GM12878 (cell line): Measurements from ENCODE around the gene POLDIP3. TPM values are rescaled to one million over a fixed set of nuclear protein-coding genes. Genes with fewer than 3 reads are reported as not detected.

Source experiments
- ATAC-seq: fragments of 200-7000 bp; cut with Tn5 transposase; 3 replicates; pipeline ENCODE4 v1.9.1; 2020; ENCODE audit warnings: mild to moderate bottlenecking, moderate library complexity
- BruUV-seq: library from RNA; stranded (reverse); fragments of 400-500 nt; replicated peaks from 2 replicates; lab custom pipeline; 2021; lab: Mats Ljungman, UMichigan
- CTCF ChIA-PET: fragments of 300-600 bp; sonication (Branson Sonifier 250); formaldehyde crosslinking; extraction: SDS; loops from one replicate; lab custom pipeline; 2021; ENCODE audit warnings: inconsistent platforms; lab: Yijun Ruan, JAX
- POLR2A ChIA-PET: fragments of 350-600 bp; formaldehyde crosslinking; extraction: SDS; loops from one replicate; lab custom pipeline; 2021; ENCODE audit warnings: inconsistent platforms; lab: Charles Lee
- RAD21 ChIA-PET: fragments of 300-600 bp; sonication (Branson Sonifier 250); formaldehyde crosslinking; loops from one replicate; lab custom pipeline; 2023; ENCODE audit warnings: antibody characterized with exemption; ENCODE audit not compliant: unreplicated experiment; lab: Charles Lee
- SMC1A ChIA-PET: fragments of 300-600 bp; sonication (Branson Sonifier 250); formaldehyde crosslinking; loops from one replicate; lab custom pipeline; 2023; ENCODE audit not compliant: unreplicated experiment, uncharacterized antibody; lab: Charles Lee
- DNase-seq: peaks from one replicate; pipeline ENCODE4 v3.0.0-alpha.2; 2011; ENCODE audit warnings: low read depth, low spot score
- FAIRE-seq: peaks from 3 replicates; lab custom pipeline; 2011; peaks lifted over from hg19 to GRCh38; lab: Jason Lieb, UNC
- H2AFZ ChIP-seq: 2 replicates; pipeline ENCODE4 v1.6.0; 2011; ENCODE audit warnings: low read depth, low read length, control low read depth; ENCODE audit not compliant: control insufficient read depth
- H3K27ac ChIP-seq: 2 replicates; pipeline ENCODE4 v1.5.1; 2011; ENCODE audit warnings: control low read depth; ENCODE audit not compliant: control insufficient read depth, insufficient read depth
- H3K27me3 ChIP-seq, 2 experiments: replicated peaks in 1 of 2; 2 replicates each; pipeline versions ENCODE4 v1.6.0 to v1.6.1; 2011; ENCODE audit warnings: low read length in 1 of 2; ENCODE audit not compliant: control insufficient read depth in 2 of 2, insufficient read depth in 2 of 2
- H3K36me3 ChIP-seq, 2 experiments: 2 replicates each; pipeline ENCODE4 v1.5.1; 2011; ENCODE audit warnings: low read length in 1 of 2; ENCODE audit not compliant: control insufficient read depth in 2 of 2, insufficient read depth in 2 of 2
- H3K4me1 ChIP-seq: 2 replicates; pipeline ENCODE4 v1.6.1; 2011; ENCODE audit warnings: mild to moderate bottlenecking, low read length, moderate library complexity, mixed read lengths; ENCODE audit not compliant: control insufficient read depth, insufficient read depth
- H3K4me2 ChIP-seq: 2 replicates; pipeline ENCODE4 v1.6.0; 2011; ENCODE audit warnings: control low read depth; ENCODE audit not compliant: control insufficient read depth, insufficient read depth
- H3K4me3 ChIP-seq: fragments of 200-600 bp; sonication (generic); 2 replicates; pipeline ENCODE4 v1.5.1; 2016
- H3K79me2 ChIP-seq: 2 replicates; pipeline ENCODE4 v1.6.0; 2011; ENCODE audit warnings: low read length; ENCODE audit not compliant: control insufficient read depth, insufficient read depth
- H3K9ac ChIP-seq: 2 replicates; pipeline ENCODE4 v1.8.0; 2011; ENCODE audit warnings: low read length, control low read depth, mixed read lengths; ENCODE audit not compliant: control insufficient read depth, insufficient read depth
- H3K9me3 ChIP-seq: replicated peaks from 3 replicates; pipeline ENCODE4 v1.5.1; 2011; ENCODE audit warnings: mild to moderate bottlenecking, low read length; ENCODE audit not compliant: control insufficient read depth, insufficient read depth
- H4K20me1 ChIP-seq: 2 replicates; pipeline ENCODE4 v1.6.0; 2011; ENCODE audit not compliant: control insufficient read depth, insufficient read depth
- BHLHE40 ChIP-seq, 2 experiments: fragments of 450-650 bp in 1 of 2; IDR thresholded peaks; 2 replicates each; pipeline ENCODE4 v1.6.1; 2011 to 2017; ENCODE audit warnings: low read depth in 2 of 2, borderline replicate concordance in 1 of 2, improper control_type of control experiment in 1 of 2, low read length in 1 of 2, mild to moderate bottlenecking in 1 of 2
- CBFB ChIP-seq: IDR thresholded peaks from 2 replicates; pipeline ENCODE4 v1.6.1; 2016; ENCODE audit warnings: antibody characterized with exemption, low read depth
- CREM ChIP-seq: IDR thresholded peaks from 2 replicates; pipeline ENCODE4 v1.6.1; 2014; ENCODE audit warnings: antibody characterized with exemption, low read depth
- IRF3 ChIP-seq: fragments of 450-650 bp; IDR thresholded peaks from 2 replicates; pipeline ENCODE4 v1.6.1; 2014; ENCODE audit warnings: mild to moderate bottlenecking
- KDM1A ChIP-seq: fragments of 200-600 bp; sonication (generic); IDR thresholded peaks from 2 replicates; pipeline ENCODE4 v1.6.1; 2016; ENCODE audit warnings: borderline replicate concordance
- RBBP5 ChIP-seq: fragments of 200-600 bp; sonication (generic); conservative IDR thresholded peaks from 2 replicates; pipeline ENCODE4 v1.6.1; 2016
- REST ChIP-seq: IDR thresholded peaks from 2 replicates; pipeline ENCODE4 v1.6.1; 2012; ENCODE audit warnings: mild to moderate bottlenecking, low read depth, low read length
- SIN3A ChIP-seq: IDR thresholded peaks from 2 replicates; pipeline ENCODE4 v1.6.1; 2012; ENCODE audit warnings: low read depth, low read length, improper control_type of control experiment
- SMC3 ChIP-seq: IDR thresholded peaks from 2 replicates; pipeline ENCODE4 v1.6.1; 2011; ENCODE audit warnings: low read length, improper control_type of control experiment, borderline replicate concordance
- STAT3 ChIP-seq: IDR thresholded peaks from 2 replicates; pipeline ENCODE4 v1.6.1; 2011; ENCODE audit warnings: low read depth, low read length, improper control_type of control experiment
- TAF1 ChIP-seq: IDR thresholded peaks from 2 replicates; pipeline ENCODE4 v1.6.1; 2011; ENCODE audit warnings: mild to moderate bottlenecking, low read depth, low read length, borderline replicate concordance
- YBX1 ChIP-seq: fragments of 450-650 bp; IDR thresholded peaks from 2 replicates; pipeline ENCODE4 v1.6.1; 2016; ENCODE audit warnings: antibody characterized with exemption
- ZNF687 ChIP-seq: fragments of 450-650 bp; IDR thresholded peaks from 2 replicates; pipeline ENCODE4 v1.6.1; 2017; ENCODE audit warnings: mild to moderate bottlenecking, moderate library complexity
- WGBS: methylation state at CpG from one replicate; pipeline ENCODE4 v1.1.6; 2016; ENCODE audit warnings: low lambda C conversion rate; ENCODE audit not compliant: insufficient replicate concordance, insufficient coverage; ENCODE audit errors: missing lambda C conversion rate; 5-methylcytosine and 5-hydroxymethylcytosine counted together
- in situ Hi-C: fragments of 300-500 bp; cut with MboI; formaldehyde crosslinking; loops from 9 replicates; pipeline ENCODE4 v1.14.3; 2018; ENCODE audit warnings: mixed read lengths
- intact Hi-C: fragments of 100-400 bp; cut with micrococcal nuclease; formaldehyde crosslinking; loops from one replicate; pipeline ENCODE4 v1.14.2; 2022; ENCODE audit not compliant: unreplicated experiment
- polyA plus RNA-seq, 11 experiments: library from polyadenylated mRNA; depleted of rRNA in 4 of 11; unstranded in 6 of 11; stranded (reverse) in 5 of 11; fragments of >200 nt; fragmentation: Nextera tagmentation in 4 of 11; fragmentation: Illumina TruSeq in 1 of 11; extraction: Ambion mirVana in 4 of 11; extraction: Trizol in 1 of 11; gene quantifications; 1 replicate in 1 of 11; 2 replicates in 10 of 11; pipeline versions ENCODE4 v1.2.1 to v1.2.3, GENCODE V29; 2011 to 2016; ENCODE audit warnings: inconsistent platforms in 2 of 11, missing spikeins in 2 of 11, low read depth in 1 of 11
- total RNA-seq, 4 experiments: library from RNA; depleted of rRNA in 3 of 4; stranded (reverse); fragments of >200 nt in 3 of 4; fragmentation: Illumina TruSeq in 1 of 4; extraction: Trizol in 1 of 4; gene quantifications; 2 replicates each; pipeline versions ENCODE4 v1.2.1 to v1.2.3, GENCODE V29; 2013 to 2021

Gene POLDIP3
- total and polyA plus RNA-seq, 10 of the 15 experiments (the other 5 are each of a cell fraction or from before 2014, with no cell fraction given), result 14.8 to 60.2 (median 49.5) TPM

GRCh38 chr22:42612336-42612735, 2.3 kb downstream of the POLDIP3 start:
- no peaks in the 10 kb centered on the region for H3K27me3 ChIP-seq
- ATAC-seq (no peak), DNase-seq (no peak), FAIRE-seq (no peak)
- ChIA-PET SMC1A (interaction anchor here (0.7 to 2.1 kb wide), 3 partner anchors 14 to 152 kb away, joined by 4 to 5 read pairs (median 4); no protein-coding TSS in a partner anchor), CTCF (interaction anchor here (1.0 to 4.0 kb wide), 7 partner anchors 9 to 169 kb away, joined by 3 to 21 read pairs (median 4); no protein-coding TSS in a partner anchor), RAD21 (interaction anchor here (0.6 to 1.7 kb wide), 3 partner anchors 139 to 177 kb away, joined by 3 to 4 read pairs (median 3); no protein-coding TSS in a partner anchor), POLR2A (no interaction called here)
- BruUV-seq, result no TSS peak
- no peaks in the 10 kb centered on the region for H3K9me3 ChIP-seq
- no peak overlapping the region for H3K27ac ChIP-seq
- in situ Hi-C loops, result no loop called here
- peak overlapping the region; percentile 94; the same call in 1 of the 2 replicates for H3K4me3 ChIP-seq
- no peak overlapping the region for H2AFZ ChIP-seq
- peak overlapping the region; percentile 93 for H3K4me2 ChIP-seq
- H4K20me1 ChIP-seq, result peaks cover 14% of the 10 kb centered on the region; the same call in 1 of the 2 replicates
- H3K79me2 ChIP-seq, result peaks cover 57% of the 10 kb centered on the region
- peaks cover 17% of the 10 kb centered on the region for H3K4me1 ChIP-seq
- WGBS, result 91% methylated on average over 11 of the region's 11 CpGs
- intact Hi-C loops, result loop anchor here (5.0 to 10.0 kb wide), 4 partner anchors 85 to 518 kb away; partner anchors contain the start of genes NDUFA6 and TTLL1
- H3K9ac ChIP-seq, result peak overlapping the region; percentile 18
- H3K36me3 ChIP-seq, result peaks cover 3 to 12% of the 10 kb centered on the region in 2 experiments; a peak in 3 of 4 replicates
- no peak for TF ChIP-seq BHLHE40 (IDR thresholded peaks at IDR 0.05; ENCODE audit: borderline replicate concordance in 1 of 2, low read depth in 2 of 2, low read length in 1 of 2)
- no peak for TF ChIP-seq CREM
- no peak for TF ChIP-seq CBFB
- no peak for TF ChIP-seq IRF3
- TF ChIP-seq RBBP5, result no peak
- TF ChIP-seq REST, result no peak
- no peak for TF ChIP-seq ZNF687
- TF ChIP-seq TAF1, result no peak
- TF ChIP-seq SIN3A, result no peak
- no peak for TF ChIP-seq YBX1
- no peak for TF ChIP-seq KDM1A
- no peak for TF ChIP-seq STAT3
- no peak for TF ChIP-seq SMC3
